ENCODE data around the gene AQP9. TPM values are rescaled to one million over a fixed set of nuclear protein-coding genes. Genes with fewer than 3 reads are reported as not detected.

Gene AQP9
- total and polyA plus RNA-seq, 12 donors = 0.22 to 2.8 (median 0.84) TPM; not detected in 1

- H3K27me3 ChIP-seq = no peaks in the 10 kb centered on the region
- intact Hi-C loops (cut with DNase I) = no loop called here
- H3K9me3 ChIP-seq (replicated peaks in 1 of 3) = no peaks in the 10 kb centered on the region
- TF ChIP-seq POLR2A (IDR thresholded peaks at IDR 0.05) = no peak
- TF ChIP-seq, protein P1, sequence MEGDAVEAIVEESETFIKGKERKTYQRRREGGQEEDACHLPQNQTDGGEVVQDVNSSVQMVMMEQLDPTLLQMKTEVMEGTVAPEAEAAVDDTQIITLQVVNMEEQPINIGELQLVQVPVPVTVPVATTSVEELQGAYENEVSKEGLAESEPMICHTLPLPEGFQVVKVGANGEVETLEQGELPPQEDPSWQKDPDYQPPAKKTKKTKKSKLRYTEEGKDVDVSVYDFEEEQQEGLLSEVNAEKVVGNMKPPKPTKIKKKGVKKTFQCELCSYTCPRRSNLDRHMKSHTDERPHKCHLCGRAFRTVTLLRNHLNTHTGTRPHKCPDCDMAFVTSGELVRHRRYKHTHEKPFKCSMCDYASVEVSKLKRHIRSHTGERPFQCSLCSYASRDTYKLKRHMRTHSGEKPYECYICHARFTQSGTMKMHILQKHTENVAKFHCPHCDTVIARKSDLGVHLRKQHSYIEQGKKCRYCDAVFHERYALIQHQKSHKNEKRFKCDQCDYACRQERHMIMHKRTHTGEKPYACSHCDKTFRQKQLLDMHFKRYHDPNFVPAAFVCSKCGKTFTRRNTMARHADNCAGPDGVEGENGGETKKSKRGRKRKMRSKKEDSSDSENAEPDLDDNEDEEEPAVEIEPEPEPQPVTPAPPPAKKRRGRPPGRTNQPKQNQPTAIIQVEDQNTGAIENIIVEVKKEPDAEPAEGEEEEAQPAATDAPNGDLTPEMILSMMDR (IDR thresholded peaks at IDR 0.05) = no peak
- no peaks in the 10 kb centered on the region for H3K4me1 ChIP-seq (replicated peaks in 1 of 2)
- no peaks in the 10 kb centered on the region for H3K36me3 ChIP-seq (replicated peaks in 1 of 2)
- 51 to 66% (median 55%) methylated on average over 3 of the region's 3 CpGs for WGBS, 4 donors
- H3K4me3 ChIP-seq = no peak overlapping the region
- peak overlapping the region in 1 of 5 donors; percentile 12 for H3K27ac ChIP-seq
- no peak for DNase-seq
Observed at GRCh38 chr15:58139989-58140522, 1.9 kb downstream of the AQP9 start.

DNA sequence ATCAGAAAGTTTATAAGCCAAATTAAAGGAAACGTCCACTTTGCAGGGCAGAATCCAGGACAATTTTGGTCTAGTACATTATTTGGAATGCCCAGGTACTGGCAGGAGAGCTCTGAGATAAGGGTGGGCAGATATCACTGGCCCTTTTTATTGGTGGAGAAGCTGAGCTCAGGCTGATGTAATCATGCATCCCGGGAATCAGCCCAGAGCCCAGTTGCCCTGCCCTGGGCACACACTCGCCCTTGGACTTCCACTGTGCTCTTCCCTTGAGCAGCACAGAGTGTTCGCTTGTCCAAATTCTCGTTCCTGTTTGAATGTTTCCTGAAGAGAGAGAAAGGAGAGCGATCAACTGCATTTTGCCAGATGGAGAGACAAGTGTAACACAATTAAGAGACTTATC lies 3.7 kb downstream of the AQP9 start:
- no peak overlapping the region for H3K4me3 ChIP-seq
- WGBS, 4 donors = 63 to 88% (median 76%) methylated on average over 6 of the region's 6 CpGs
- no peak for DNase-seq
- TF ChIP-seq POLR2A (IDR thresholded peaks at IDR 0.05) = no peak
- TF ChIP-seq, protein P1 (IDR thresholded peaks at IDR 0.05) = no peak
- no peaks in the 10 kb centered on the region for H3K9me3 ChIP-seq (replicated peaks in 1 of 3)
- no peaks in the 10 kb centered on the region for H3K36me3 ChIP-seq (replicated peaks in 1 of 2)
- no peaks in the 10 kb centered on the region for H3K27me3 ChIP-seq
- no peak overlapping the region for H3K27ac ChIP-seq
- H3K4me1 ChIP-seq (replicated peaks in 1 of 2) = no peaks in the 10 kb centered on the region
- intact Hi-C loops (cut with DNase I) = no loop called here

- no peak overlapping the region for H3K27ac ChIP-seq
- WGBS, 4 donors = 47 to 74% (median 70%) methylated on average over 6 of the region's 6 CpGs
- intact Hi-C loops (cut with DNase I) = no loop called here
- no peak for DNase-seq
- H3K4me1 ChIP-seq (replicated peaks in 1 of 2) = no peaks in the 10 kb centered on the region
- TF ChIP-seq, protein P1 (IDR thresholded peaks at IDR 0.05) = no peak
- no peak for TF ChIP-seq POLR2A (IDR thresholded peaks at IDR 0.05)
- H3K4me3 ChIP-seq = no peak overlapping the region
- no peaks in the 10 kb centered on the region for H3K27me3 ChIP-seq
- H3K36me3 ChIP-seq (replicated peaks in 1 of 2) = no peaks in the 10 kb centered on the region
- H3K9me3 ChIP-seq (replicated peaks in 1 of 3) = no peaks in the 10 kb centered on the region
Observed at GRCh38 chr15:58142827-58143461, 4.8 kb downstream of the AQP9 start.

DNA sequence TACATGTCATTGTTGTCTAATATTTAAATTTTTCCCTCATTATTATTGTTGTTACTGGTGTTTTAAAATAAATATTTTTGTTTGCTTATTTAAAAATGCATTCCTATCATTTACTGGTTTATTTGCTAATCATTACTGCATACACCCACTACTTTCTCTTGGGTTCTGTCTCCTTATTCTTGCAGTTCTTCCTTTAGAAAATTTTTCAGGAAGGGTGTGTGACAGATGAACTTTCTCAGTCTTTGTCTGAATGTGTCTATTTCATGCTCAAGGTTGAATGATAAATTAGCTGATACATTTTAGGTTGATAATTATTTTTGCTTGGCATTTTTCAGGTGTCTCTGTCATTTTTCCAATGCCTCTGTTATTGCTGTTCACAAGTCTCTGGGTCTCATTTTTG lies 7.4 kb downstream of the AQP9 start:
- H3K9me3 ChIP-seq (replicated peaks in 1 of 3) = no peaks in the 10 kb centered on the region
- no peak for TF ChIP-seq POLR2A (IDR thresholded peaks at IDR 0.05)
- TF ChIP-seq, protein P1 (IDR thresholded peaks at IDR 0.05) = no peak
- DNase-seq = no peak
- intact Hi-C loops (cut with DNase I) = no loop called here
- H3K27me3 ChIP-seq = no peaks in the 10 kb centered on the region
- H3K36me3 ChIP-seq (replicated peaks in 1 of 2) = no peaks in the 10 kb centered on the region
- H3K4me3 ChIP-seq = no peak overlapping the region
- no peak overlapping the region for H3K27ac ChIP-seq
- peaks cover 0 to 8% of the 10 kb centered on the region in 2 donors for H3K4me1 ChIP-seq (replicated peaks in 1 of 2)
